Right ventricle myocardium inferior (tissue), 1 donor: ENCODE data around the gene PTPRD. TPM values are rescaled to one million over a fixed set of nuclear protein-coding genes. Genes with fewer than 3 reads are reported as not detected.

Source experiments
- ATAC-seq: fragments of 200-7000 bp; cut with Tn5 transposase; one replicate; pipeline ENCODE4 v1.9.1; 2020; ENCODE audit warnings: mild to moderate bottlenecking, moderate library complexity
- DNase-seq: peaks from one replicate; pipeline ENCODE4 v3.0.0; 2021; ENCODE audit errors: missing footprints
- intact Hi-C: fragments of 100-400 bp; cut with DNase I; formaldehyde crosslinking; loops from one replicate; pipeline ENCODE4 v1.11.0; 2022
- total RNA-seq: library from RNA; stranded (reverse); fragmentation: NEBNext Ultra II Directional; extraction: Animal tissue kit (Norgen Biotek cat#: 25700); gene quantifications from one replicate; pipeline ENCODE4 v1.2.1, GENCODE V29; 2021
- donor health status: DM: no; HTN: yes; CAD: no; lungs with severe emphysema.

The PTPRD gene
- total RNA-seq, 1 donor from 2014 or later: 13.3 TPM

DNA sequence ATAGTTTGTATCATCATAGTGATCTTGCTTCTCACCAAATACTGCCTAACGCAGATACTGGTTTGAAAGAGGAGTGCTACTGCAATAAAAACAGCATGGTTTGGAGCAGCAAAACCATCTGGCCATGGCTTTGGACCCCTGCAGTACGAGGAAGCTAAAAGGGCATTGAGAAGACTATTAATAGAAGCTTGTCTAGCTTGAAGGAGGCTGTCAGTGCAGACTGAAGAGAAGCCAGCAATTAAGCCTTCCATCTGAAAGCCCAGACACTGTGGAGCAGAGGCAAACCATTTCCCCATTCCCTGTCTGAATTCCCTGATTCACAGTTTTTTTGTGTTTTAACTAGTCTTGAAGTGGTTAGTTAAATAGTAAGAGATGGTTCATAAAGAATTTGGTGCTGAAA lies 281.6 kb downstream of the PTPRD start:
- intact Hi-C loops: no loop called here
- DNase-seq: no peak
- ATAC-seq: no peak

DNA sequence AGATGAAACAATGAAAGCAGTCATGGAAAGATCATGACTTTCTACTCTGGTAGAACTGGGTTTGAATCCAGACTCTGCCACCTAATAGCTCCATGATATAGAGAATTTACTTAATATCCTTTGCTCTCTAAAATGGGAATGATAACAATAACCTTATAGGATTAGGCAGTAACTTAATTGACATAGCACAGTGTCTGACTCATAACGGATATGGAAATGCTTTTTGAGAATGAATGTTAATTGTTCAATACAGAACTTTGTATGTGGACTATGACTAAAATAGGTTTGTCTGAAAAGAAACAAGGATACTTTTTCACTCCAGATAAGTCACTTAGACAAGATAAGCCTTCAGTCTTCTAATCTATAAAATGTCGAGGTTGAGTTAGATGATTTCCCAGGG lies 330.7 kb downstream of the PTPRD start:
- intact Hi-C loops: no loop called here
- DNase-seq (no peak), ATAC-seq (no peak)

- no peak for ATAC-seq
- intact Hi-C loops: no loop called here
Observed at GRCh38 chr9:10274988-10275387, 337.8 kb downstream of the PTPRD start.

GRCh38 chr9:10274175-10274574 lies 338.6 kb downstream of the PTPRD start:
- DNase-seq: no peak
- intact Hi-C loops: no loop called here
- peak; percentile 67 for ATAC-seq

More at GRCh38 chr9:10274988-10275387, 337.8 kb downstream of the PTPRD start:
- no peak for DNase-seq

DNA sequence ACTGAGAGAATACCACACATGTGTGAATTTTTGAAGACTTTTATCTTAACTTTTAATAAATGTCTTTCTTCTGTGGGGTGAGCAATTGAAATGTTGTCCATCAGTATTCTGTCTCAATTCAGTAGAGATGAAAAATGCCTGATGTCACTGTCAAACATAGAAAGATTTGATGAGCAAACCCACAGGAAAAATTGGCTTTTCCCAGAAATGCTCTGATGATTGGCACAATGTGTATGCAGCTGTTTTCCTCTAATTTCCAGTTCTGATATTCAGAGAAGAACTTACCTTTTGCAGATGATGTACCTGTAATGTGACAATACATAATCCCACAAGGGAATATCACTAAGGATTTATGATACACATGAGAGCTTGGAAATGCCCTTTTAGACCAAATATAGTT lies 340.0 kb downstream of the PTPRD start:
- no peak for DNase-seq
- intact Hi-C loops: no loop called here
- no peak for ATAC-seq

- ATAC-seq: peak; percentile 68
- intact Hi-C loops: loop anchor here (1.0 to 2.0 kb wide), 2 partner anchors 52 to 209 kb away; no protein-coding TSS in a partner anchor
- no peak for DNase-seq
Observed at GRCh38 chr9:10268531-10269485, 344.0 kb downstream of the PTPRD start.

DNA sequence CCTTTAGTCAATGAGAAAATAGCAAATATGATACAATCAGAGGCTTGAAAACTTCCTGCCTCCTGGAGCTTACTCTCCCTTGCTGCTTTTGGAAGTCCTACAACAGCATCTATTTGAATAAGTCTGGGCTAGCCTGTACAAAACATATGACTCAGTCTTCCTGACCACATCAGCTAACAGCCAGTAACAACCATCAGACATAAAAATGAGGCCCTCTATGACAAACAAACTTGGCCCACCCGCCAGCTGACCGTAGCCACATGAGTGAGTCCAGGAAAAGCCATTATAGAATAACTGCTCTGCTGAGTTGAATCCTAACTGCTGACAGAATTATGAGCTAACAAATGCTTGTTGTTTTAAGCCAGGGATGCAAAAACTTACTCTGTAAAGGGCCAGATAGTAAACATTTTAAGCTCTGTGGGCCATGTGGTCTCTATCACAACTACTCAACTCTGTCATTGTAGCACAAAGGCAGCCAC lies 347.6 kb downstream of the PTPRD start:
- no peak for DNase-seq
- no peak for ATAC-seq
- intact Hi-C loops: no loop called here

DNA sequence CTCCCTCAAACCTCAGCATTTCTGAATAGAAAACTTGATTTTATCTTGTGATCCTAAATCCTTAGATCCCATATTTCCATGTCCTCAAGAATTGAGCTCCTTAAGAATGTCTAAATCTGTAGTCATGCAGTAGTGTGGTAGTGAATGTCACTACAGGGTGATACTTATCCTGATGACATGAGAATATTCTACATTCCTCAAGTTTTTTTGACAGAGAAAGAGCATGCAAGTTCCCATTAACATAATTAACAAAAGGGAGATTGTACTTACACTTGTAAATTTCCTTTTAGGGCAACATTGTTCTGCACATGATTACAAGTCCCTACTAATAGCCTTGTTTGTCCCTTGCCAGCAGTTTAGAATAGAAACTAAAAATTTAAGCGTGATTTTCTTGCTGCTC lies 352.3 kb downstream of the PTPRD start:
- ATAC-seq (no peak), DNase-seq (no peak)
- intact Hi-C loops: no loop called here

DNA sequence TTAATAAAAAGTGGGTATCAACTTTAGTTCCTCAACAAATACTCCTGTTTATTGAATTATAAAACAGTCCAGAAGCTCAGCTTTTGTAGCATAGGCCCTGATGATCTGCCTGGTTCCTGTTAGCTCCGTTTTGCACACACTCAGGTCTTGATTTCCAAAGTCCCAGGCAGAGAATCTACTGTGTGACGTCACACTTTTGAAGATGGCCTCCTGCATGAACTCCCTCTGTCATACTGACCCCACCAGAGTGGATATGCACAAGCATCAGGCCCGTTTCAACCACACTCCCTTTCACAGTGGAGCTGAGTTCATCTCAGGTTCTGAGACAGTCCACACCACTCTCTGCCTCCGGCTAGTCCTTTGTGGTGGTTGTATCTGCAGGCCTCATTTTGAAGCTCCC lies 353.1 kb downstream of the PTPRD start:
- intact Hi-C loops: no loop called here
- DNase-seq (no peak), ATAC-seq (no peak)

- no peak for ATAC-seq
- DNase-seq: no peak
- intact Hi-C loops: no loop called here
Observed at GRCh38 chr9:10255758-10256157, 357.0 kb downstream of the PTPRD start.

- no peak for DNase-seq
- intact Hi-C loops: no loop called here
- ATAC-seq: no peak
Observed at GRCh38 chr9:10254338-10254737, 358.5 kb downstream of the PTPRD start.

GRCh38 chr9:10253341-10253740 lies 359.5 kb downstream of the PTPRD start:
- no peak for ATAC-seq
- intact Hi-C loops: no loop called here
- no peak for DNase-seq

DNA sequence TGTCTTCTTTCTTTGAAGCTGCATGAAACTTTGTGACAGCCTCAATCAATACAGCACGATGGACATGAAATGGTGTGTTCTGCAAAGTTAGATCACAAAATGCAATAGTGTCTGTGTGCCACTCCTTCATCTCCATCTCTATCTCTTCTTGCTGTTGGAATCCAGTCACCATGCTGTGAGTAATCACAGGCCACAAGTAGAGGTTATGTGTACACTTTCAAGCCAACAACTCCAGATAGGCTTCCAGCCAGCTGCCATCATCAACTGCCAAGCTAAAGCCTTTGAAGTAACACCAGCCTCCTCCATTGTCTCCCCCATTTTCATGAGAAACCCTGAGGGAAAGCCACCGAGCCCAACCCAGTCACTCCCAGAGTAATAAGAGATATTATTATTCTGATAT lies 360.6 kb downstream of the PTPRD start:
- DNase-seq (peak; percentile 68), ATAC-seq (peak; percentile 89)
- intact Hi-C loops: no loop called here

DNA sequence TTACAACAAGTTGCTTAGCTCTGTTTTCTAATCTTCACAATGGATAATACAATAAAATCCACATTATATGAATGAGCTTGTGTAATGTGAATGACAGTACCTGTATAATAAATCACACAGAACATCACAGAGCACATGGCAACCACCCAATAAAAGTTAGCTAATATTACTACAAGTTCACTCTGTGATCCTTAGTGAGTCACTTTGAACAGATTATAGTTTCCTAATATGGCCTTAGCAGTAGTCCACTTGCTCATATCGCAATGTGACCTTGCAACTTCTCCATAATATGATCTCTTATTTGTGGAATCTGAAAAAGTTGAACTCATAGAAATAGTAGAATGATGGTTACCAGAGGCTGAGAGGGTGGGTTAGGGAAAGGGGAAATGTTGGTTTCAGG lies 361.3 kb downstream of the PTPRD start:
- ATAC-seq: peak; percentile 65
- DNase-seq: no peak
- intact Hi-C loops: no loop called here

- no peak for DNase-seq
- intact Hi-C loops: no loop called here
Observed at GRCh38 chr9:10250219-10250618, 362.6 kb downstream of the PTPRD start.

DNA sequence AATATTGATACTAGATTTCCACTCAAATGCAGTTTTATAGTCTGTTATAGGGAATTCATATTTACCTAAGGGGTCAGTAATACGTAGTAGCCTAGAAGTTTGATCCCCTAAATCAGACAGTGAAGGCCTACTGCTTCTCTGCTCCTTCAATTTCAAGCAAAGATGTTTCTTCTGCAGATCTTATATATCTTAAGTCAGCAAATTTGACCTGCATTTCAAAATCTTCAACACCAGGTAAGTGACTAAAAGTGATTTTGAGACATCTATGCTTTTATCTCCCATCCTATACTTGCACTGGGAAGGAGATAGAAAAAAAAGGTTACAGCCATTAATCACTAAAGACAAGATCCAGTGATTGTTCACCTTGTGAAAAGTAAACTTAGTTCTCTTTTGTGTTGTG lies 363.9 kb downstream of the PTPRD start:
- intact Hi-C loops: no loop called here
- ATAC-seq: no peak
- no peak for DNase-seq

More at GRCh38 chr9:10250219-10250618, 362.6 kb downstream of the PTPRD start:
- ATAC-seq: no peak

GRCh38 chr9:10242255-10242654 lies 370.5 kb downstream of the PTPRD start:
- intact Hi-C loops: no loop called here
- ATAC-seq: no peak
- DNase-seq: no peak

DNA sequence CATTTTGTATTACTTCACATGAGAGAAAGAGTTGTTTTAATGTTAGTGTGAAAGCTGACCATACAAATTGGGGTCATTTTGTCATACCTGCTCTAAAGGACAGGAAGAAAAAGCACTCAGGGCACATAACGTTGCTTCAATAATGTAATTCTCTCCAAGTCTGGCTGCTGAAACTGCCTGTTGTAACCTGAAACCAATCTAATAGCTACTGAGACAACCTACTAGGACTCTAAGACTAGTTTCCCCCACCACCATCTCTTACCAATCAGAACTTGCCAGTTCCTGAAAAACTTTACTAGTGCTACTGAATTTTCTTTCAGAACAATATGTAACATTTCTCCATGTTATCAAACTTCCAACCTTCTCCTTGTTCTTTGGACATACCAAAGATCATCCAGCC lies 374.7 kb downstream of the PTPRD start:
- ATAC-seq (no peak), DNase-seq (no peak)
- intact Hi-C loops: no loop called here

DNA sequence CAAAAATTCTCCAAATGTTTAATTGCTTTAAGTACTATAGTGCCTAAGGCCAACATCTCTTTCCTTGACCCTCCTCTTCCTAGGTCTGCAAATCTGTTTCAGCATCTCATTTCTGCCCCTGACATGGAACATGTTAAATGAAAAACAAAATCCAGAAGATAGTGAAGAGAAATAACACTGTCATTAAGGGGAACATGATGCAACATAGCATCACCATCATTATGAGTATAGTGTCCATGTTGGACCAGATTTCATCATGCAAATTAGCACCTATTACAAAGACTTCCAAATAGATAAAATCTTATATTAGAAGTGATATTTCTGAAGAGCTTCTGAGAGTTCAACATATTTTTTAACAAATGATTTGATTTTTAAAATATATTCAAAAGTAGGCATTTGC lies 375.2 kb downstream of the PTPRD start:
- ATAC-seq (no peak), DNase-seq (no peak)
- intact Hi-C loops: no loop called here

DNA sequence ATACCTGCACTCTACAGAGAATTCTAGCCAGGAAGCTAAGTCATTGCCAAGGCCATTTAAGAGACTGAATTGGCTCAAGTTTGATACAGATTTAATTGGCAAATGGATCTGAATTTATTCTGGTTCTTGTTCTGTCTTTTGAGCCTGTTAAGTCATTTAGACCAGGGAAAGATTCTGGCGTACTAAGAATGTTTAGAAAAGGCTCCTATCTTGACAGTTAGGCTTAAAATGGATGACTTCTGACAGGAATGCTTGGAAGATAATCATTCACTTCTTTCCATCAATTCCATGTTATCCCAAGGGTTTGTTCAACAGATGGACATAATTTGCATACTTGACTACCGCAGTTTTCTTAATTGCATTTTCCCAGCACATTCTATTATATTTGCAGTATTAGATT lies 376.6 kb downstream of the PTPRD start:
- intact Hi-C loops: no loop called here
- DNase-seq (no peak), ATAC-seq (no peak)
